GM18868 (cell line): ENCODE data around the gene TANGO2.

ENCODE experiments used
- ATAC-seq: cut with Tn5 transposase; IDR thresholded peaks from one replicate; pipeline ENCODE4 v1.9.1; 2021; ENCODE audit warnings: mild to moderate bottlenecking, moderate library complexity; ENCODE audit not compliant: unreplicated experiment

The TANGO2 gene

DNA sequence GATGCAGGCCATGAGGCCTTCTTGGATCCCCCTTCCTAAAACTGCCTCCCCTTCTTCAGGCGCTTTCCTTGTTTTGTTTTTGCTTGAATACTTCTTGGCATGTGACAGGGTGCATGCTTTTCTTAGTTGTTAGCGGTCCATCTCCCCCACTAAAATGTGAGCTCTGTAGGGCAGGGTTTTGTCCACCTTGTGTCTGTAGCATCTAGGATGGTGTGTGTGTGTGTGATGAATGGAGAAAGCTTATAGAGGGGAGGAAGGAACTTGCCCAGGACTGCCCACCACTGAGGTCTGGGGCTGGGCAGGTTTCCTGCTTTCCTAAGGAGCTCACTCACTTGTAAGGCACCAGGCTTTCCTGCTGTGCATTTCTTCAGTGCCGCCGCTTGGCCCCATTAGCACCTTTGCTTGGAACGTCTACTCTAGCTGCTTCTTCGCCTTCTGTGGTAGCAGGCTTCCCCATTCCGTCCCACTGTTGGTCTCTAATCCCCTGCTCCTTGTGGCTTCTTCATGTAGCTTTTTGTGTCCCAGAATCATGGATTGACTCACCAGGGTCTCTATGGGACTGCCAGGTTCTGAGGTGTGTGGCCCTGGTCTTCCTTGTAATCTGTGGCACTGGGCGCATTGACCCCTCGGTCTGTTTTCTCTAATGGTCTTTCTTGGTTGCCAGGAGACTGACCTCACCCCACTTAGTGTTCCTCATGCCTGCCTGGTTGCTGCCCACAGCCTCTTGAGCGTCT, 62.4 kb downstream of the TANGO2 start:
- ATAC-seq: no peak

DNA sequence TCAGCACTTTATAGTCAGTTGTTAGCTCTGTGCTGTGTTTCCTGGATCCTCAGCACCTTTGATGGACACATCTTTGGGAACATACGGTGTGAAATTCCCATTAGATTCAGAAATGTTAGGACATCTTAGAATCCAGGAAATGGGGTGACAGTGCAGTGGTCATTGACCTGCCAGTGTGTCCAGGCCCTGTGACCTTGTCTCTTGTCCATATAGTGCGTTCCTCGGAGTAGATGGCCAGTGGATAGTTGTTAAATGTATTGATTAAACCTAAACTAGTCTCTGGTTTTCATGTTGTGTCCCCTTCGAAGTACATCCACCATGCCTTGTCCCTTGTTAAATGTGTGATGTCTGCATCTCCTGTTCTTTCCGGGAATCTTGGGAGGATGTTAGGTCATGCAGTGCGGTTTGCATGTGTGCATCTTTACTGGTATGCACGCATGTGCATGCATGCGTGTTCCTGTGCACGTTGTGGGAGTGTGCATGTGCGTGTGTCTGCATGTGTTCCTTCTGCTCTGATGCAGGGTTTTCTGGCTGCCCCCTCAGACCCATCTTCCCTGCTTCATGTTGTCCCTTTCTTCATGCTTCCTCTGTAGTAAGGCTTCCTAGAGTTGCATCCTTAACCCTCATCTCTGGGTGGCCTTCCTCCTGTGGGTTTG, 63.1 kb downstream of the TANGO2 start:
- no peak for ATAC-seq

DNA sequence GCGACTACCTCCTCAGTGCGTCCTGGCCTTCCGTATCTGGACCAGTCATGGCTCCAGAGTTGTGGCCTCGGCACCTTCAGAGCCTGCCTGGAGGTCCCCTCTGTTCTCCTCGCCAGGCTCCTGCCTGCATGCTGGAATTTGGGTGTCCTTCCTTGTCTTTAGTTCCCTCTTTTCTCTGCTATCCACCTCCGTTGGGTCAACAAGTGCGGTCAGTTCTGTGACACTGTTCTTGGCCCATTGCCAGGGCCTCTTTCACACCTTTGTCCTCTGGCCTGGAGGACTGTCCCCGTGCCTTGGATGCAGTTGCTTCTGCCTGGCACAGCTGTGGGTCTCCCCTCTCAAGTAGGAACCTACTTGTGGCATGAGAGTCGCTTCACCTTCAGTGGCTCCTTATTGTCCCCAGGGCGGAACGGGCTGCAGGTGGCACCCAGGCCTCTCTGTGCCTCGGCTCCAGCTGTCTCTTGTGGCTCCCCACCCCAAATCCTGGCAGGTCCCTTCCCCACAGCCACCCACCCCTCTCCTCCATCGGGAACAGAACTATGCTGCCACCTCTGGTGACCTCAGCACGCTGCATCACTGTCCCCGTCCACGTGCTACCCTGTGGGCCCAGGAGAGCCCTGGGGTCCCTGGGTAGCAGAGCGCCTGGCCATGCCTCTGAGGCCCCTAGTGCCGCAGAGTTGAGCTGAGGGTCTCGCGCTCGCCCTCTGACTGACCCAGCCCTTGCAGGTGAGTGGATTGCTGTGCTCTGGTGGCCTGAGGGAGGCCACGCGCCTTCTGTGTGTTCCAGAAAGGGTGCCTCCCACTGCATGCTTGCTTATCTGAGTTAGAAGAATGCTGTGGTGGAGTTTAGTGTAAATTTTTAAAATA, 63.9 kb downstream of the TANGO2 start:
- ATAC-seq: no peak

DNA sequence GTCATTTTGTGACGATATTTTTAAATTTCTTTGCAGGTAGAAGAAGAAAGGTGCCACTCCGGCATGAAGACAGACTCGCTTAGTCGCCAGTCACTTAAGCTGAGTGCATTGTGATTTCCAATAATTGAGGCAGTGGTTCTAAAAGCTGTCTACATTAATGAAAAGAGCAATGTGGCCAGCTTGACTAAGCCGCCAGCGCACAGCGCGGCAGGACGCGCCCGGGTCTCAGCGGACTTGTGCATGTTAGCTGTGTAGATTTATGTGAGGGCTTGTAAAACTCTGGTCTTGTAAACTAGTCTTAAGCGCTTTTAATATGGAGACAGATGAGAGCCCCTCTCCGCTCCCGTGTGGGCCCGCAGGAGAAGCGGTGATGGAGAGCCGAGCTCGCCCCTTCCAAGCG, 64.7 kb downstream of the TANGO2 start:
- no peak for ATAC-seq

DNA sequence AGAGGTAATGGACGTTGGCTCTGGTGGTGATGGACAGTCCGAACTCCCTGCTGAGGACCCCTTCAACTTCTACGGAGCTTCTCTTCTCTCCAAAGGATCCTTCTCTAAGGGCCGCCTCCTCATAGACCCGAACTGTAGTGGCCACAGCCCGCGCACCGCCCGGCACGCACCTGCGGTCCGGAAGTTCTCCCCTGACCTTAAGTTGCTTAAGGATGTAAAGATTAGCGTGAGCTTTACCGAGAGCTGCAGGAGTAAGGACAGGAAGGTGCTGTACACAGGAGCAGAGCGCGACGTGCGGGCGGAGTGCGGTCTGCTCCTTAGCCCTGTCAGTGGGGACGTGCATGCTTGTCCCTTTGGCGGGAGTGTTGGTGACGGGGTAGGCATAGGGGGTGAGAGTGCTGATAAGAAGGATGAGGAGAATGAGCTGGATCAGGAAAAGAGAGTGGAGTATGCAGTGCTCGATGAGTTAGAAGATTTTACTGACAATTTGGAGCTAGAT, 65.2 kb downstream of the TANGO2 start:
- no peak for ATAC-seq

DNA sequence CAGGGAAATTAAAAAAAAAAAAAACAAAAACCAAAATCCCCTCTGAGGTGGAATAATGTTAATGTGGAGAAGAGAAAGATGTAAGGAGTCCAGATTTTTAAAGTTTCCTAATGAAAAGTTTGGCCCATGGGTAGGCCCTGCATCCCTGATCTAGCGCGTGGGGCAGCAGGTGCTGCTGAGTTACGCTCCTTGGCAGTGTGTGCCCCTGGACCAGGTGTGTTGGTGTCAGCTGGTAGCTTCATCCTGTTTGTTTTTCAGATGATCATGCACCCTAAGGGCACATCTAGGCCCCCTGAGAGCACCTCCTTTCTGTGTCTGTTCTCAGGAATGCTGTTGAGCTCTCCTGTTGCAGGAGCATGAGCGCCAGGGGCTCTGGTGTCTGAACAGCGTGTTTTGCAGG, 65.9 kb downstream of the TANGO2 start:
- ATAC-seq: no peak

DNA sequence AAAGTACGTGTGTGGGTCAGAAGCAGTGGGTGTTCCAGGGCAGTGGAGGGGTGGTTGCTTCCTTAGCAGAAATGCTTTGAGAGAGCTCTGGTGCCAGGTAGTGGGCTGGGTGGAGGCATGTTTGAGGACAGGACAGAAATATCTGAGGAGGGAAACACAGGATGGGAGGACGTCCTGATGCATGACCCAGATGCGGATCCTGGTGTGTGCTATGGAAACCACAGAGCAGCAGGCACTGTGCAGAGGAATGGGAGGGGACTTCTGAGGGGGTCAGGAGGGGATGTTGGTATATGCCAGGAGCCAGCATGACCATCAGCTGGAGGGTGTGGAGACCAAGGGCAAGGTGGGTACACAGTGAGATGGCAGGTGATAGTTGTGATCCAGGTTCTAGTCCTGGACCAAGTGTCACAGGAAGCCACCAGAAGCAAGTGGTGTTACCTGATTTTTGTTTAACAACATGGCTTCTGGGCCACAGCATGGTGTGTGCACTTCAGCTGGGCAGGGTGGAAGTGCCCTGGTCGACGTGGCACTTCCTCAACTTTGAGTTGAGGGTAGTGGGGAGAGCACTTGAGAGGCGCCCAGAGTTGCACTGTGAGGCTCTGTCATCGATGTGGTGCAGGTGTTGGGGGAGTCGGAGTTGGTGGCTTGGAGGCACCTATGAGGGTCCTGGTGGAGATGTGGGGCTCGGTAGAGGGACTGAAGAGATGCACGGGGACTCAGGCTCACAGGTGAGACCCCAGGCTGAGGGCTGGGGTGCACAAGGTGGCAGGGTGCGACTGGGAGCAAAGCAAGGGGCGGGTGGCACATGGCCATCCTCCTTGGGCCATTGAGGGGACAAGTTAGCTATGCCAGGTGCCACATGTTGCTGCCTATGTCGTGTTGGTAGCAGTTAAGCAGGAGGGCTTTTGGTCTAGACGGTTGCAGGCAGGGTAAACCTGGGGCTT, 66.7 kb downstream of the TANGO2 start:
- no peak for ATAC-seq

DNA sequence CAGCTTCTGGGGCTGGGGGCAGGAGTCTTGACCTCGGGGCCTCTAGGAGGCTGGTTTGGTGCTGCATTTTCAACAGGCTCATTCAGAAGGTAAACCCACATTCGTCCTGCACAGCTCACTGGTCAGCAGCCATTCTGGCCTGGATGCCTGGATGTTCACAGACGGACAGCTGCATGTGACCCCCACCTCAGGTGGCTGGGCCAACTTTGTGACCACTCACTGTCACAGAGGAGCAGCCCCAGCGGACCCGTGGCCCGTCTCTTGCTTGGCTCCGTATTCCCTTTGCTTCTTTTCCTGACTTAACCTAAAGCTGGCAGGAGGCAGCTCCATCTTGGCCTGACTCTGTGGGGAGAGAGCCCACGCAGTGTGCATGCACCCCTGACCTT, 67.3 kb downstream of the TANGO2 start:
- no peak for ATAC-seq

DNA sequence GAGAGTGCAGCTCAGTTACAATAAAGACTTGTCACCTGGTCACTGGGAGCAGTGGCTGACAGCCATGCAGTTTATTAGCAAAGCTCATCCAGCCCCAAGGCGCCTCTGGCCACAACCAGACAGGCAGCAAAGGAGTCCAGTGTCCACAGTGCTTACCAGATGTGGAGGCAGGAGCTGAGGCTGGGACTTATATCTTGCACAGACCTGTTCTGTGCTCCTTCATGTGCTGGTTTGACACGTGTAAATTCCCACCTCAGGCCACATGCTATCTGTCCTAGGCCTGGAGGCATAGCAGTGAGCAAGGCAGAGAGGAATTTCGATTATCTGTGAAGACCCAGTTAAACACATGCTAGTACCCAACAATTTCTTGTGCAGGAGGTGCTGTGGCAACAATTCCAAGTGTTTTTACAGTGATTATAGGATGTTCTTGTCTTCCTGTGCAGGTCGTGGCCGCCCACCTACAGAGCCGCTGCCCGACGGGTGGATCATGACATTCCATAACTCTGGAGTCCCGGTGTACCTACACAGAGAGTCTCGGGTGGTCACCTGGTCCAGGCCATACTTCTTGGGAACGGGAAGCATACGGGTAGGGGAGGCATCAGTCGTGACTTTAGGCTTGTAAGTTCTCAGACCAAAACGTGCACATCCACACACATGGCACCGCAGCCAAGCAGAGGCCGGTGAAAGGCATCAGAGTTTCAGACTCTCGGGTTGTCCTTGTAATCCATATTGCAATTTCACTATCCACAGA, 68.5 kb downstream of the TANGO2 start:
- ATAC-seq: no peak

DNA sequence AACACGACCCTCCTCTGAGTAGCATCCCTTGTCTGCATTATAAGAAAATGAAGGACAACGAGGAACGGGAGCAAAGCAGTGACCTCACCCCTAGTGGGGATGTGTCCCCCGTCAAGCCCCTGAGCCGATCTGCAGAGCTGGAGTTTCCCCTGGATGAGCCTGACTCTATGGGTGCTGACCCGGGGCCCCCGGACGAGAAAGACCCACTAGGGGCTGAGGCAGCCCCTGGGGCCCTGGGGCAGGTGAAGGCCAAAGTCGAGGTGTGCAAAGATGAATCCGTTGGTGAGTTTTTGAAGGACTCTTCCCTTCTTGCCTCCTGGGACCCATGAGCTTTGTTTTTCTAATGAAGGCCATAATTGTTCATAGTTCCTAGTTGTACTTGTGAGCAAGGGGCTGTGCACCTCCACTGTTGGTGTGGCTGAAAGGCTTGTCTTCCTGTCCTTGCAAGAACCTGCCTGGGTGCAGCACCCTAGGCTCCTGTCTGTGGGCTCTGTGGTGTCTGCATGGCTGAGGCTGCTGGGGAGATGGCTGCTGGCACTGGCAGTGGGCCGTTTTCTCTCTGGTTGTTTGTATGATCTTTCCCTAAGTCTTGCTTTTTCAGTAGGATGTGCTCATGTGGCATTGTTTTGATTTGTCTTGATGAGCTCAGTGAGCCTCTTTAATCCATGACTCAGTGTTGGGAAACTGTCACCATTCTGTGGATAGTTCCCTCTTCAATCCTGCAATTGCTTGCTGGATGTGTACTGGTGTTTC, 69.2 kb downstream of the TANGO2 start:
- ATAC-seq: no peak

DNA sequence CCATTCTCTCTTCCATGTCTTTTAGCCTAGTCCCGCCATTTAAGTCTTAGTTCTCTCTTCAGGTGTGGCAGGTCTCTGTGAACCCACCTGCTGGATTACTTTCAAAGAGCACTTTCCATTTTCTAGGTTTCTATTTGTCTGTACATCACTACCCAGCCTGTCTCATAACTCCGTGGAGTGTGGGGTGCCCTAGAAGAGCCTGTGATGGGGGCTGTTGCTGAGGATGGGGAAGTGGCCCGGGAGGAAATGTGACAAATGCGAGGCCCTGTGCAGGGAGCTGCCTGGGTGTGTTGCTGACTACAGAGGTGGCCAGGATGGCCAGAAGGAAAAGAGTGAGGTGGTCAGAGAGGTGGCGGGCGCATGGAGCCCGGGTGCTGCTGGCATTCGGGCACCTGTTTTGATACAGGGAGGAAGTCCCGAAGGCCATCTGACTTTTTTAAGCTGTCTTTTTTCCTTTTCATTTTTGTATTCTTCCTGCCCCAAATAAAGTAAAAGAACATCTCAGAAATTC, 69.9 kb downstream of the TANGO2 start:
- no peak for ATAC-seq

DNA sequence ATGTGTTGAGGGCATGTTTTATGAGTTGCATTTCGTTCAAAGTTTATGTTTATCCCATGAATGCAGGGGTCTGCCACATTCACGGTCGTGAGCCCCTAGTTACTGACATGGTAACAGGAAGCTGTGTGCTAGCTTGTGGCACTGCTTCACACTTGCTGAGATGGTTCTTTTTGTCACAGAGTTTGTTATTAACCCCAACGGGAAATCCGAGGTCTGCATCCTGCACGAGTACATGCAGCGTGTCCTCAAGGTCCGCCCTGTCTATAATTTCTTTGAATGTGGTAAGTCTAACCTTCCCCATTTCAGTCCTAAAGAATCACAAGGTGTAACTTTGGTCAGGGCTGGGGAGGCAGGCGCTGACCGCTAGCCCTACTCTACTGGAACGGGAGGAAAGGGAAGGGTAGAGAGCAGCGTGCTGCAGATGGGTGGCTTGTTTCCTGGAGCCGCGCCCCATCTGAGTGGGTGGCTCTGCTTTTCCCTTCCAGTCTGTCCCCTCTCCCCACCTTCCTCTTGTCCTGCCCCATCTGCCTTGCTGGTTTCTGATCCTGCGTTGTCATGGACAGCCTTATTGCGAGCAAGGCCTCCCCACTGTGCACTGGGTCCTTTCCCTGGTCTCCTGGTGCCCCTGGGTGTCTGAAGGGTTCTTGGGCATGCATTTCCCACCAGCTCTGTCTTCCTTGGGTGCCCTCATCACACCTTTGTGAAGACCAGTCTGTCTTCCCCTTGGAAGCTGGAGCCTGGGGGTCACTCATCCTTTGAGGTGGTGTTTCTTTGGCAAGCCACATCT, 71.0 kb downstream of the TANGO2 start:
- ATAC-seq: no peak

DNA sequence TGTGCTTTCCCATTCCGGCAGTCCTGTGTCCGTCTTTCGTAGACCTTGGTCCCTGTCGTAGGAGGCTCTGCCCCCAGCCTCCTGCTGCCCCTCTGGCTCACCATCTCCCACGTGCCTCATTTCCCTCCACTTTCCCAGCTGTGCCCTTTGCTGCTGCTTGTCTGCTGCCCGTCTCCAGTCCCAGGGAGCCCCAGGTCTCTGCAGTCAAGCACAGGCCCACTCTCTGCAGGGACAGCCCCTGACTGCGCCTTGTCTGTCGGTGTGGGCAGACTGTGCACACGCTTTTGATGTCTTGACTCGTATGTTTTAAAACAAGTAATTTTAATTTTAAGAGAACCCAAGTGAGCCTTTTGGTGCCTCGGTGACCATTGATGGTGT, 71.6 kb downstream of the TANGO2 start:
- ATAC-seq: no peak

DNA sequence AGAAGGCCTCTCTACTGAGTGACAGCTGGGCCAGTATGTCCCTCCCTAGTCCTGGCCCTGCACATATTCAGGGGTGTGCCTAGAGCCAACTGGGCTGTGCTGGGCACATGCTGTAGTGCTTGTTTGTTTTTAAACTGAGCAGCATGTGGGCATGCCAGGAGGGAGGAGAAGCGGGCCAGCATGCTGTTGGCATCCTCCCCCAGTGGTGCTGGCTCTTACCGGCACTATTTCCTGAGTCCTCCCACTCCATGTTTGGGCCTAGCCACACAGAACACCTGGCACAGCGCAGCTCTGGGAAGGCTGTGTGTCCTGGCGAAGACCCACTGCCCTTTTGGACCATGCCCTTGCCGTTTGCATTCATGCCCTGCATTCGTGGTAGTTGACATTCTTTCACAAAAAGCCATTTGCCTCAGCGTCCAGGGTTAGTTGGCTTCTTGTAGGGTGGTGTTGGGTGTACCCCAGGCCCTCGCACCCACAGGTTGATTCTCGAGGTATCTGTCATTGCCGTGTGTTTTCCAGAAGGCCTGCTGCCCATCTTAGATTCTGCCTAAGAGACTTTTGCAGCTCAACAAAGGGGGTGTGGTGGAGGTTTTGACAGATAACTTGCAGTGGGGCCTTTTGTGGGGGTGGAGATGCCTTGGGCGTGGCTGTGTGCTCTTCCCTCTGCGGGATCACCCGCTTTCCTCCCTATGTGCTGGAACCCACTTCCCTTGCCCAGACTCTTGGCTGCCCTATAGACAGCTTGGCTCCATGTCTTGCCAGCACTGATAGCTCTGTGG, 72.7 kb downstream of the TANGO2 start:
- no peak for ATAC-seq

DNA sequence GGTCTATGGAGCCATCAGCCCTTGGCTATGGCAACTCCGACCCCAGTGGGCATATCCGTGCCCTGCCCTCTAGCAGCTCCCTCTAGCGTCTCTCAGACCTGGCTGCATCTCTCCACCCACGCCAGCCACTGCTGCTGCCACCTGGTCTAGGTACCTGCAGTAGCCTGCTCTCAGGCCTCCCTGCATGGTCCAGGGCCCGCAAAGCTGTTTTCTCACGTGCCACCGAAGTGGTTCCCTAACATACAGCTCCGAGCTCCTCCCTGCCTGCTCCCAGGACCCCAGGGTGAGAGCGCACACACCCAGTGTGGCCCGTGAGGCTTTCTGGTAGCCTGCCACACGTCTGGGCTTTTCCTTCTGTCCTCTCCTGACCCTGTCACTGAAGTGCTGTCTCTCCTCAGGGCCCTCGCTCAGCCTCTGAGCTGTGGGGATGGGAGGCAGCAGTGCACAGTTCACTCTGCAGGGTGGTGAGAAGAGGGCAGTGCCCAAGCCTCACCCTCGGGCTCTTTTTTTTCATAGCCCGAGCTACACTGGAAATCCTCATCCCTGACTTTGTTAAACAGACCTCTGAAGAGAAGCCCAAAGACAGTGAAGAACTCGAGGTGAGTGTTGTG, 73.4 kb downstream of the TANGO2 start:
- no peak for ATAC-seq

DNA sequence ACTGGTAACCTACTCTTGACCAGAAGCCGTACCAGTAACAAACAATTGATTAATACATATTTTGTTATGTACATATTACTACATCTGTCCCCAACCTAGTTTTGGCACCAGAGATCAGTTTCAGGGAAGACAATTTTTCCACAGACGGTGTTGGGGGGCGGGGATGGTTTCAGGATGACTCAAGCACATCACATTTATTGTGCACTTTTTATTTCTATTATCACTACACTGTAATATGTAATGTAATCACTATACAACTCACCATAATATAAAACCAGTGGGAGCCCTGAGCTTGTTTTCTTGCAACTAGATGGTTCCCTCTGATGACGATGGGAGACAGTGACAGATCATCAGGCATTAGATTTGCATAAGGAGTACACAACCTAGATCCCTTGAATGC, 74.6 kb downstream of the TANGO2 start:
- no peak for ATAC-seq
